GM21619 (cell line): ENCODE data around the gene GLI3.

Source experiments
- ATAC-seq: cut with Tn5 transposase; IDR thresholded peaks from one replicate; pipeline ENCODE4 v1.9.1; 2021; ENCODE audit not compliant: unreplicated experiment

The GLI3 gene

GRCh38 chr7:42236976-42237810, at the start of gene GLI3:
Gene GLI3 (minus strand): TSS chr7:42237209. CDS start chr7:42223253, 13,956 bp downstream.
- ATAC-seq: peak; percentile 63

- ATAC-seq: no peak
Observed at GRCh38 chr7:42285383-42285824, 48.4 kb upstream of the GLI3 start.

- no peak for ATAC-seq
Observed at GRCh38 chr7:42283553-42283952, 46.5 kb upstream of the GLI3 start.

GRCh38 chr7:42278344-42278743, 41.3 kb upstream of the GLI3 start:
- no peak for ATAC-seq

GRCh38 chr7:42274053-42274452, 37.0 kb upstream of the GLI3 start:
- no peak for ATAC-seq

GRCh38 chr7:42272793-42273665, 36.0 kb upstream of the GLI3 start:
- no peak for ATAC-seq

GRCh38 chr7:42269161-42269560, 32.2 kb upstream of the GLI3 start:
- ATAC-seq: no peak

GRCh38 chr7:42264702-42265101, 27.7 kb upstream of the GLI3 start:
- no peak for ATAC-seq

GRCh38 chr7:42263971-42264370, 27.0 kb upstream of the GLI3 start:
- ATAC-seq: no peak

GRCh38 chr7:42262964-42263363, 26.0 kb upstream of the GLI3 start:
- no peak for ATAC-seq

GRCh38 chr7:42254217-42254616, 17.2 kb upstream of the GLI3 start:
- no peak for ATAC-seq

- no peak for ATAC-seq
Observed at GRCh38 chr7:42253316-42253715, 16.3 kb upstream of the GLI3 start.

GRCh38 chr7:42250411-42250810, 13.4 kb upstream of the GLI3 start:
- ATAC-seq: no peak

- ATAC-seq: no peak
Observed at GRCh38 chr7:42248579-42248978, 11.6 kb upstream of the GLI3 start.

GRCh38 chr7:42247301-42247700, 10.3 kb upstream of the GLI3 start:
- ATAC-seq: no peak

GRCh38 chr7:42244828-42245227, 7.8 kb upstream of the GLI3 start:
- no peak for ATAC-seq

GRCh38 chr7:42242381-42242780, 5.4 kb upstream of the GLI3 start:
- no peak for ATAC-seq

GRCh38 chr7:42241424-42241823, 4.4 kb upstream of the GLI3 start:
- no peak for ATAC-seq

- no peak for ATAC-seq
Observed at GRCh38 chr7:42240416-42240815, 3.4 kb upstream of the GLI3 start.

- no peak for ATAC-seq
Observed at GRCh38 chr7:42238709-42239366, 1.8 kb upstream of the GLI3 start.

- ATAC-seq: no peak
Observed at GRCh38 chr7:42237811-42238541, 967 bp upstream of the GLI3 start.
